Naive thymus-derived CD4-positive, alpha-beta T cell (primary cell): ENCODE data around the gene CTBP2. TPM values are rescaled to one million over a fixed set of nuclear protein-coding genes. Genes with fewer than 3 reads are reported as not detected.

Source experiments
- ATAC-seq: fragments of 150-1000 bp; cut with Tn5 transposase; 2 replicates; pipeline ENCODE4 v1.10.0; 2021; ENCODE audit warnings: mild to moderate bottlenecking, moderate library complexity
- CTCF ChIA-PET: fragments of 350-600 bp; sonication (Branson Sonifier 250); formaldehyde crosslinking; loops from one replicate; lab custom pipeline; 2021; ENCODE audit warnings: antibody characterized with exemption; lab: Charles Lee
- POLR2A ChIA-PET: fragments of 350-600 bp; sonication (Branson Sonifier 250); formaldehyde crosslinking; loops from one replicate; lab custom pipeline; 2021; ENCODE audit warnings: antibody characterized with exemption, inconsistent platforms; lab: Charles Lee
- DNase-seq, 9 donors: peaks; one replicate each; pipeline versions ENCODE4 v3.0.0 to v3.0.0-alpha.2; 2020 to 2022; ENCODE audit warnings: mixed read lengths in 1 of 9
- H3K27ac ChIP-seq: one replicate; pipeline ENCODE4 v1.7.0; 2013; ENCODE audit warnings: mild to moderate bottlenecking, low read depth, low read length, moderate library complexity
- H3K27me3 ChIP-seq, 2 donors: one replicate each; pipeline ENCODE4 v1.7.0; 2013; ENCODE audit warnings: low read length in 2 of 2, mild to moderate bottlenecking in 2 of 2, moderate library complexity in 2 of 2; ENCODE audit not compliant: control insufficient read depth in 2 of 2, insufficient read depth in 2 of 2
- H3K36me3 ChIP-seq, 3 experiments: 1 replicate in 2 of 3; 2 replicates in 1 of 3; pipeline ENCODE4 v1.7.0; 2013; ENCODE audit warnings: low read length in 3 of 3, mild to moderate bottlenecking in 3 of 3, moderate library complexity in 1 of 3; ENCODE audit not compliant: insufficient read depth in 3 of 3, control insufficient read depth in 2 of 3
- H3K4me1 ChIP-seq, 2 donors: one replicate each; pipeline ENCODE4 v1.7.0; 2013; ENCODE audit warnings: low read length in 2 of 2, mild to moderate bottlenecking in 2 of 2, moderate library complexity in 1 of 2; ENCODE audit not compliant: control insufficient read depth in 2 of 2, insufficient read depth in 2 of 2
- H3K4me3 ChIP-seq: 2 replicates; pipeline ENCODE4 v1.7.0; 2013; ENCODE audit warnings: mild to moderate bottlenecking, low read length
- H3K9me3 ChIP-seq, 3 experiments: 1 replicate in 2 of 3; 2 replicates in 1 of 3; pipeline ENCODE4 v1.7.0; 2013; ENCODE audit warnings: low read length in 3 of 3; ENCODE audit not compliant: control insufficient read depth in 2 of 3
- H3K27ac Mint-ChIP-seq, 9 donors: one replicate each; pipeline ENCODE4 v1.8.0; 2020 to 2022; ENCODE audit warnings: mixed read lengths in 9 of 9, mild to moderate bottlenecking in 8 of 9, moderate library complexity in 5 of 9, inconsistent platforms in 2 of 9
- H3K27me3 Mint-ChIP-seq, 5 donors: one replicate each; pipeline ENCODE4 v1.8.0; 2021 to 2022; ENCODE audit warnings: mixed read lengths in 5 of 5, mild to moderate bottlenecking in 1 of 5
- H3K36me3 Mint-ChIP-seq, 5 donors: one replicate each; pipeline ENCODE4 v1.8.0; 2020 to 2022; ENCODE audit warnings: mixed read lengths in 5 of 5, mild to moderate bottlenecking in 3 of 5, inconsistent platforms in 1 of 5
- H3K4me1 Mint-ChIP-seq, 7 donors: one replicate each; pipeline ENCODE4 v1.8.0; 2020 to 2022; ENCODE audit warnings: mixed read lengths in 7 of 7, mild to moderate bottlenecking in 3 of 7, inconsistent platforms in 1 of 7
- H3K4me3 Mint-ChIP-seq, 10 donors: one replicate each; pipeline ENCODE4 v1.8.0; 2020 to 2022; ENCODE audit warnings: mild to moderate bottlenecking in 10 of 10, mixed read lengths in 10 of 10, moderate library complexity in 6 of 10, inconsistent platforms in 2 of 10
- H3K9me3 Mint-ChIP-seq, 11 donors: one replicate each; pipeline ENCODE4 v1.8.0; 2020 to 2022; ENCODE audit warnings: mixed read lengths in 11 of 11, mild to moderate bottlenecking in 4 of 11, inconsistent platforms in 1 of 11, moderate library complexity in 1 of 11
- intact Hi-C, 2 donors: fragments of 100-400 bp; cut with micrococcal nuclease; formaldehyde crosslinking; loops; one replicate each; pipeline ENCODE4 v1.15.1; 2023
- polyA plus RNA-seq, 2 donors: library from polyadenylated mRNA; unstranded; fragments of 300-500 nt; fragmentation: Illumina TruSeq; gene quantifications; one replicate each; pipeline ENCODE4 v1.2.3, GENCODE V29; 2021
- total RNA-seq, 6 experiments: library from RNA in 5 of 6; stranded (reverse) in 5 of 6; gene quantifications; 1 replicate in 5 of 6; 2 replicates in 1 of 6; pipeline ENCODE4 v1.2.3 and lab custom pipeline; 2021 to 2026

CTBP2 gene
- total and polyA plus RNA-seq, 7 experiments from 2014 or later: 0.05 to 39.5 (median 1.7) TPM; not detected in 1

GRCh38 chr10:125159486-125159931 lies 854 bp downstream of the CTBP2 start:
- peak overlapping the region in 5 of 10 donors; percentile 20 to 74 (median 53) for H3K4me3 Mint-ChIP-seq
- POLR2A ChIA-PET: no interaction called here
- Histone ChIP-seq H3K9me3 (no peaks in the 10 kb centered on the region), H3K27ac (no peak overlapping the region), H3K27me3 (peaks cover 0 to 4% of the 10 kb centered on the region in 2 donors), H3K4me1 (no peaks in the 10 kb centered on the region), H3K36me3 (no peaks in the 10 kb centered on the region), H3K4me3 (no peak overlapping the region)
- H3K27ac Mint-ChIP-seq: no peak overlapping the region
- no peak for ATAC-seq
- H3K27me3 Mint-ChIP-seq: peaks cover 48 to 65% (median 56%) of the 10 kb centered on the region in 5 donors
- peaks cover 0 to 3% (median 0%) of the 10 kb centered on the region in 5 donors for H3K36me3 Mint-ChIP-seq
- peaks cover 3 to 23% (median 6%) of the 10 kb centered on the region in 7 donors for H3K4me1 Mint-ChIP-seq
- DNase-seq: no peak
- peaks cover 0 to 8% (median 0%) of the 10 kb centered on the region in 11 donors for H3K9me3 Mint-ChIP-seq
- CTCF ChIA-PET: no interaction called here
- intact Hi-C loops: no loop called here

- peaks cover 48 to 66% (median 59%) of the 10 kb centered on the region in 5 donors for H3K27me3 Mint-ChIP-seq
- ATAC-seq (peak; percentile 47), DNase-seq (no peak)
- Histone ChIP-seq H3K27me3 (peaks cover 0 to 4% of the 10 kb centered on the region in 2 donors), H3K9me3 (no peaks in the 10 kb centered on the region), H3K4me1 (no peaks in the 10 kb centered on the region), H3K4me3 (no peak overlapping the region), H3K27ac (no peak overlapping the region), H3K36me3 (no peaks in the 10 kb centered on the region)
- CTCF ChIA-PET: no interaction called here
- H3K4me3 Mint-ChIP-seq: peak overlapping the region; percentile 67 to 88 (median 77)
- POLR2A ChIA-PET: no interaction called here
- H3K27ac Mint-ChIP-seq: peak overlapping the region in 1 of 9 donors; percentile 31
- H3K36me3 Mint-ChIP-seq: peaks cover 0 to 3% (median 0%) of the 10 kb centered on the region in 5 donors
- H3K9me3 Mint-ChIP-seq: peaks cover 0 to 6% (median 0%) of the 10 kb centered on the region in 11 donors
- intact Hi-C loops: no loop called here
- H3K4me1 Mint-ChIP-seq: peaks cover 3 to 30% (median 6%) of the 10 kb centered on the region in 7 donors
Measured at GRCh38 chr10:125158601-125159485, 1.5 kb downstream of the CTBP2 start.

GRCh38 chr10:125158275-125158600 lies 2.1 kb downstream of the CTBP2 start:
- no peak for ATAC-seq
- Mint-ChIP-seq H3K4me3 (peak overlapping the region; percentile 67 to 88 (median 77)), H3K36me3 (peaks cover 0 to 3% (median 0%) of the 10 kb centered on the region in 5 donors), H3K27me3 (peaks cover 52 to 69% (median 65%) of the 10 kb centered on the region in 5 donors), H3K9me3 (peaks cover 0 to 9% (median 0%) of the 10 kb centered on the region in 11 donors), H3K4me1 (peaks cover 3 to 33% (median 6%) of the 10 kb centered on the region in 7 donors), H3K27ac (peak overlapping the region in 1 of 9 donors; percentile 31)
- no peaks in the 10 kb centered on the region for H3K4me1 ChIP-seq
- ChIA-PET POLR2A (no interaction called here), CTCF (no interaction called here)
- H3K9me3 ChIP-seq: no peaks in the 10 kb centered on the region
- H3K27ac ChIP-seq: no peak overlapping the region
- no peak for DNase-seq
- intact Hi-C loops: no loop called here
- H3K36me3 ChIP-seq: no peaks in the 10 kb centered on the region
- H3K27me3 ChIP-seq: peaks cover 0 to 4% of the 10 kb centered on the region in 2 donors
- H3K4me3 ChIP-seq: no peak overlapping the region

GRCh38 chr10:125157505-125157904 lies 2.9 kb downstream of the CTBP2 start:
- POLR2A ChIA-PET: no interaction called here
- Mint-ChIP-seq H3K9me3 (peaks cover 0 to 9% (median 0%) of the 10 kb centered on the region in 11 donors), H3K27me3 (peaks cover 52 to 69% (median 64%) of the 10 kb centered on the region in 5 donors), H3K36me3 (peaks cover 0 to 3% (median 0%) of the 10 kb centered on the region in 5 donors), H3K4me1 (peaks cover 3 to 30% (median 6%) of the 10 kb centered on the region in 7 donors), H3K27ac (no peak overlapping the region), H3K4me3 (peak overlapping the region in 6 of 10 donors; percentile 4 to 88 (median 48))
- H3K27me3 ChIP-seq: peaks cover 0 to 4% of the 10 kb centered on the region in 2 donors
- no peaks in the 10 kb centered on the region for H3K36me3 ChIP-seq
- no peak overlapping the region for H3K27ac ChIP-seq
- H3K4me3 ChIP-seq: no peak overlapping the region
- CTCF ChIA-PET: no interaction called here
- H3K4me1 ChIP-seq: no peaks in the 10 kb centered on the region
- H3K9me3 ChIP-seq: no peaks in the 10 kb centered on the region
- DNase-seq (no peak), ATAC-seq (no peak)
- intact Hi-C loops: no loop called here

- H3K27ac Mint-ChIP-seq: no peak overlapping the region
- peaks cover 0 to 3% (median 0%) of the 10 kb centered on the region in 5 donors for H3K36me3 Mint-ChIP-seq
- CTCF ChIA-PET: no interaction called here
- intact Hi-C loops: no loop called here
- peaks cover 0 to 9% (median 0%) of the 10 kb centered on the region in 11 donors for H3K9me3 Mint-ChIP-seq
- Histone ChIP-seq H3K9me3 (no peaks in the 10 kb centered on the region), H3K4me1 (no peaks in the 10 kb centered on the region), H3K36me3 (no peaks in the 10 kb centered on the region), H3K27ac (no peak overlapping the region), H3K4me3 (no peak overlapping the region), H3K27me3 (peaks cover 0 to 4% of the 10 kb centered on the region in 2 donors)
- peaks cover 3 to 30% (median 6%) of the 10 kb centered on the region in 7 donors for H3K4me1 Mint-ChIP-seq
- ATAC-seq (no peak), DNase-seq (no peak)
- H3K27me3 Mint-ChIP-seq: peaks cover 55 to 68% (median 62%) of the 10 kb centered on the region in 5 donors
- H3K4me3 Mint-ChIP-seq: peak overlapping the region in 3 of 10 donors; percentile 4 to 88 (median 64)
- POLR2A ChIA-PET: no interaction called here
Measured at GRCh38 chr10:125156739-125157480, 3.5 kb downstream of the CTBP2 start.

GRCh38 chr10:125156196-125156595 lies 4.2 kb downstream of the CTBP2 start:
- no peak overlapping the region for H3K4me3 ChIP-seq
- ChIA-PET CTCF (no interaction called here), POLR2A (no interaction called here)
- peaks cover 57 to 65% (median 62%) of the 10 kb centered on the region in 5 donors for H3K27me3 Mint-ChIP-seq
- no peak overlapping the region for H3K4me3 Mint-ChIP-seq
- H3K27me3 ChIP-seq: peaks cover 0 to 4% of the 10 kb centered on the region in 2 donors
- no peaks in the 10 kb centered on the region for H3K9me3 ChIP-seq
- no peaks in the 10 kb centered on the region for H3K4me1 ChIP-seq
- peaks cover 0 to 10% (median 0%) of the 10 kb centered on the region in 11 donors for H3K9me3 Mint-ChIP-seq
- H3K27ac Mint-ChIP-seq: no peak overlapping the region
- no peak for ATAC-seq
- peaks cover 0 to 3% (median 0%) of the 10 kb centered on the region in 5 donors for H3K36me3 Mint-ChIP-seq
- intact Hi-C loops: no loop called here
- DNase-seq: no peak
- no peaks in the 10 kb centered on the region for H3K36me3 ChIP-seq
- H3K27ac ChIP-seq: no peak overlapping the region
- peaks cover 3 to 31% (median 6%) of the 10 kb centered on the region in 7 donors for H3K4me1 Mint-ChIP-seq
